BE2C (cell line): ENCODE data around the gene DLGAP4.

Experiments
- DNase-seq: peaks from one replicate; pipeline ENCODE4 v3.0.0-alpha.2; 2020
- H3K27me3 ChIP-seq: fragments of 250-450 bp; sonication (Bioruptor Pico); 2 replicates; pipeline ENCODE4 v1.5.1; 2020; ENCODE audit warnings: mild to moderate bottlenecking
- H3K36me3 ChIP-seq: fragments of 250-450 bp; sonication (Bioruptor Pico); 2 replicates; pipeline ENCODE4 v1.5.1; 2020; ENCODE audit warnings: mild to moderate bottlenecking
- H3K4me1 ChIP-seq: fragments of 250-450 bp; sonication (Bioruptor Pico); 2 replicates; pipeline ENCODE4 v1.5.1; 2020
- H3K4me3 ChIP-seq: 2 replicates; pipeline ENCODE4 v1.5.1; 2011; ENCODE audit warnings: low read depth, low read length
- H3K9me3 ChIP-seq: fragments of 250-450 bp; sonication (Bioruptor Pico); 2 replicates; pipeline ENCODE4 v1.5.1; 2020
- CTCF ChIP-seq: IDR thresholded peaks from 2 replicates; pipeline ENCODE4 v1.5.1; 2012; ENCODE audit warnings: mild to moderate bottlenecking, low read depth, low read length

The DLGAP4 gene

GRCh38 chr20:36540551-36541211, 234.5 kb downstream of the DLGAP4 start:
- no peaks in the 10 kb centered on the region for H3K9me3 ChIP-seq
- H3K4me3 ChIP-seq = no peak overlapping the region
- DNase-seq = no peak
- TF ChIP-seq CTCF = no peak
- H3K27me3 ChIP-seq = no peaks in the 10 kb centered on the region
- no peaks in the 10 kb centered on the region for H3K36me3 ChIP-seq
- no peaks in the 10 kb centered on the region for H3K4me1 ChIP-seq

GRCh38 chr20:36541227-36541767, 235.2 kb downstream of the DLGAP4 start, which contains the start of gene MYL9:
MYL9 (plus strand) TSS chr20:36541519; CDS start chr20:36544885, 3,366 bp downstream.
- TF ChIP-seq CTCF = no peak
- Histone ChIP-seq H3K9me3 (no peaks in the 10 kb centered on the region), H3K36me3 (no peaks in the 10 kb centered on the region), H3K4me3 (no peak within 1 kb of the TSS), H3K4me1 (no peaks in the 10 kb centered on the region), H3K27me3 (no peaks in the 10 kb centered on the region)
- no peak for DNase-seq

DNA sequence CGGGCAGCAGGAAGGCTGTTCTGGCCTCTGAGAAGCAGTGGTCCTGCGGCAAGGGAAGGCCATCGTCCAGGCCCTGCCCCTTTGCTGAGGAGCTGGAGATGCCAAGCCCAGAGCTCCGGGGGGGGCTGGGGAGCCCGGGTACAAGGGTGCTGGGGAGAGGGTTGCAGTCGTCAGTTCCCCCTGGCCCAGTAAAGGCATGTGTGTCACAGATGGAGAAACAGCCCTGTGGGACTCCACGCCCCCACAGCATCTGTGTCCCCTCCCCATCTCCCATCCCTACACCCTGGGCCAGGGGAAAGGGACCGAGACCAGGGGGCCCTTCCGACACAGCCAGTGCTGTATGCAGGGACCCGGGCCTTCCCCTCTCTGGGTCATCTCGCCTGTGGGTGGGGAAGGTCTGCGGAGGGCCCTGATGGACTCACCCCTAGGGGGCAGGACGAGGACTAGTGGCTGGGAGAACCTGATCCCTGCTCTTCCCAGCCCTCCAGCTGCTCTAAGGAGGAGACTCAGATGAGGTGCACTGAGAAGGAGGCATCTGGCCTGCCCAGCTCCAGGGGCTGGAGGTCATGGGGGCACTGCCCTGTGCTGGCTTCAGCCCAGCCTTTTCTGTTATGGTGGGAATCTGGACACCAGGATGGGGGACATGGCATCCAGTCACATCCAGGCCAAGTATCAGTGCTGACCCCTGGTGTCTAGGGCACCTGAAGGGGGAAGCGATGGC, 235.8 kb downstream of the DLGAP4 start:
- H3K27me3 ChIP-seq = no peaks in the 10 kb centered on the region
- no peaks in the 10 kb centered on the region for H3K36me3 ChIP-seq
- DNase-seq = peak; percentile 33
- peak; percentile 37 for TF ChIP-seq CTCF
- H3K4me3 ChIP-seq = no peak overlapping the region
- H3K9me3 ChIP-seq = no peaks in the 10 kb centered on the region
- no peaks in the 10 kb centered on the region for H3K4me1 ChIP-seq

DNA sequence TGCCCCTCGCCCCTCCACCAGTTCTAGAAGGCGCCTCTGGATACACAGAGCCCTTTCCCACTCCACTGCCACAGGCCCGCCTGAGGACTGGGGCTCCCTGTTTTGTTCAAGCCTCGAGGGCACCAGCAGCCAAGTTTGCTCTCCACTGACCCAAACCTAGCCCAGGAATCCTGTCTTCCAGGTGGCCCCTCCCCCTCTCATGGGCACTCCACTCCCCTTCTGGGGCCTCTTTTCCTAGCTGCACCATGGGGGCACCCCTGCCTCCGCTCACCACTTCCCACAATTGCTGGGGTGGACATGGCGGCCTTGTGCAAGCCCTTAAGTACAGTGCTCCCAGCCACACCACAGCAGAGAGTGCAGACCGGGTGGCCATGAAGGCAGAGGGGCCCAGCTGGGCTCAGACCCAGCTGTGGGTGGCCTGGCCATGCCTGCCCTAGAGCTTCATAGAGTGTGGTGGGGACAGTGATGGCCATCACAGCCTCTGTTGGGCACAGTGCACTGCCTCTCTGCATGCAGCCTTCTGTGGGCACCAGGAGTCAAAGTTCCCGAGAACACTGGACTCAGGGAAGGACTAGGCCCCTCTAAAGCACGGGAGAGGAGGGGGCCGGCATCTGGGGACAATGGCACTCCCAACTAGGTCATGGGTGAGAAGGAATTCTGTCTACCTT, 236.5 kb downstream of the DLGAP4 start:
- no peaks in the 10 kb centered on the region for H3K36me3 ChIP-seq
- no peaks in the 10 kb centered on the region for H3K9me3 ChIP-seq
- no peaks in the 10 kb centered on the region for H3K27me3 ChIP-seq
- no peak overlapping the region for H3K4me3 ChIP-seq
- TF ChIP-seq CTCF = no peak
- no peaks in the 10 kb centered on the region for H3K4me1 ChIP-seq
- no peak for DNase-seq

- no peak for TF ChIP-seq CTCF
- H3K36me3 ChIP-seq = no peaks in the 10 kb centered on the region
- H3K4me1 ChIP-seq = no peaks in the 10 kb centered on the region
- H3K4me3 ChIP-seq = no peak overlapping the region
- H3K9me3 ChIP-seq = no peaks in the 10 kb centered on the region
- DNase-seq = no peak
- no peaks in the 10 kb centered on the region for H3K27me3 ChIP-seq
Observed at GRCh38 chr20:36543184-36544133, 237.3 kb downstream of the DLGAP4 start.
